NOMO-1 (cell line): ENCODE results near the gene EIF1.
A peak's percentile ranks its signal among the peaks of the same experiment; 100 is the strongest.
"Not testable (repeated sequence)": the region's sequence is repeated elsewhere in the genome, so short reads cannot be mapped to it uniquely, and the experiment has no call there.

Source experiments
- DNase-seq, 2 experiments: peaks; one replicate each; lab custom pipeline; 2025; ENCODE audit not compliant: unreplicated experiment in 2 of 2; lab: John Stamatoyannopoulos, UW

The EIF1 gene

DNA sequence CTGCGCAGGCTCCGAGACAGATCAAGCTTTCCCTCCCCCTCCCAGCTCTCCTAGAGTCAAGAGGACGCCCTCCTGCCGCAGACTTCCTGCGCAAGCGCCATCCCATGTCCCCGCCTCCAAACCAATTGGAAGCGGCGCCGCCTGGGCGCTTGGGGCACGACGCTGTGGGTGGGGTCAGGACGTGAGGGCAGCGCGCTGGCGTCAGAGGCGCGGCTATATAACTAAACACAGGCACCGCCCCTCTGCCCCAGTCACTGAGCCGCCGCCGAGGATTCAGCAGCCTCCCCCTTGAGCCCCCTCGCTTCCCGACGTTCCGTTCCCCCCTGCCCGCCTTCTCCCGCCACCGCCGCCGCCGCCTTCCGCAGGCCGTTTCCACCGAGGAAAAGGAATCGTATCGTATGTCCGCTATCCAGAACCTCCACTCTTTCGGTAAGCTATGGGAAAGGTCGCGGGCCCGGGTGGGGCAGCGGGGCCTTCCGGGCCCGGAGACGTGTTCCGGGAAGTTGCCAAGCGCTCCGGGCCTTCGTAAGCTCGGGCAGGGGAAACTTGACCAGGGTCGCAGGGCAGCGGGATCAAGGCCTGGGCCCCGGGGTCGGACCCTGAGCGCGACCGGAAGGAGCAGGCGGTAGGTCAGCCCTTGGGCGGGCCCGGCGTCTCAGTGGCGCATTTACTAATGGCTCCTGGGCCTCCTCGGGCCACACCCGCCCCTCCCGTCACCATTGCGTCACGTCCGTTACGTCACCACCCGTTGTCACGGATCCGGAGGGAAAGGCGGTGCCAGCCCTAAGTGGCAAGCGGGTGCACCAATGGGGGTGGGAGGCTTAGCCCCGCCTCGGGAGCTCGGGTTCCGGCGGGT is at the start of gene EIF1:
EIF1 (plus strand) TSS at position 245 of the 856 bp plus-strand sequence; CDS start at position 399, 154 bp downstream.
- peak; percentile 99 for DNase-seq

DNA sequence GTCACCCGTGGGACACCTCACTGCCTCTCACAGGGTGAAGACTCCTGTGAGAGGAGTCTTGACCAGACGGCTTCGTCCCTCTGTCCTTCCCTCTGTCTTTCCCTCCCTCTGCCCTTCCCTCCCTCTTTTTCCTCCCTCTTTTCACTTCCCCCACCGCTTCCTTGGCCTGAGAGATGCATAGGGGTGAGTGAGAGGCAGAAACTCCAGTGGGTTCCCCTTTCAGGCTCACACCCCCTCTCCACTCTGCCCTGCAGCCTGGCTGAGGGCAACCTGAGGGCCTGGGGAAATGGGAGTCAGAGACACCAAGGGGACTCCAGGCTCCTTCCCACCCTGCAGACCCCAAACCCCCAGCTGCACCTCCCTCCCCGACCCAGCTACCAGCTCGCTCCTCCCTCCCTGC is 49.7 kb upstream of the EIF1 start:
- no peak for DNase-seq

DNA sequence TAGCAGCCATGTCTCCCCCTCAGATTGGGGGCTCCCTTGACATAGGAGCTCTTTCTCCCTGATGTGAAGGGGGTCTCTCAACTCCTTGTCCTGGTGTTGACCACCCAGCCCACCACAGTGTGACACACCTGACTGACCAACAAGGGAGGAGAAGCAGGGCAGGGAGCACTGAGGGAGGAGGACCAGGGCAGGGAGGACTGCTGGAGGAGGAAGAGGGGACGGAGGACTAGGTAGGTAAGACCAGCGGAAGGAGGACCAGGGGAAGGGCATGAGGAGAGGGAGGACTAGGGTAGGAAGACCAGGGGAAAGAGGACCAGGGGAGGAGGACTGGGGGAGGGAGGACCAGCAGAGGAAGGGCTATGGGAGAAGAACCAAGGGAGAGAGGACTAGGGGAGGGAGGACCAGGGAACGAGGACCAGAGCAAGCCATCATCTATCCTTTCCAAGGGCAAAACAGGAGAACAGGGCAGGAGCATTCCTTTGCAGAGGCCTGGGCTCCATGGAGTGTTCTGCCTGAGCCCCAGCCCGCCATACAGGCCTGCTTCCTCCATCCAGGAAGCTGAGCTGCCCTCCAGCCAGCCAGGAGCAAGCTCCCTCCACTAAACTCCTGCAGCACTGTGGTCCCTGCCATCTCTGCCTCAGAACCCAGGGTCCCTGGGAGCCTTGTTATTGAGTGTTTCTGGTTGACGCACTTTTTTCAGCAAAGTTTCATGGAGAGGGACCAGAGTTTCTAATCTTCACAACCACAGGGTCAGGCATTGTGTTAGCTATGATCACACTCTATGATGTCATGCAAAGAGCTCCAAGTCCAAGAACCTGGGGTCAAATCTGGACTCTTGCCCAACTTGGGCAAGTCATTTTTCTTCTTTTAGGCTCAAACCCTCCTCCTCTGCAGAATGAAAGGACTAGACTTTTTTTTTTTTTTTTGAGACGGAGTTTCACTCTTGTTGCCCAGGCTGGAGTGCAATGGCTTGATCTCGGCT is 48.9 kb upstream of the EIF1 start:
- no peak for DNase-seq

DNA sequence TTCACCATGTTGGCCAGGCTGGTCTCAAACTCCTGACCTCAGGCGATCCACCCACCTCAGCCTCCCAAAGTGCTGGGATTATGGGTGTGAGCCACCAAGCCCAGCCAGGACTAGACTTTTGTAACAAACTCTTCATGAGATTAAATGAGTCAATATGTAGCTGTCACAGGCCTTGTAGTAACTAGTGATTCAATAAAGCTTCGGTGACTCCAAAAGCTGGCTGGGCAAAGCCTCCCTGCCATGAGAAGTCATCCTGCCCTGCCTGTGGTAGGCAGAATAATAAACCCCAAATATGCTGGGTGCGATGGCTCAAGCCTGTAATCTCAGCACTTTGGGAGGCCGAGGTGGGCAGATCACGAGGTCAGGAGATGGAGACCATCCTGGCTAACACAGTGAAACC is 48.1 kb upstream of the EIF1 start:
- DNase-seq = not testable (repeated sequence)

DNA sequence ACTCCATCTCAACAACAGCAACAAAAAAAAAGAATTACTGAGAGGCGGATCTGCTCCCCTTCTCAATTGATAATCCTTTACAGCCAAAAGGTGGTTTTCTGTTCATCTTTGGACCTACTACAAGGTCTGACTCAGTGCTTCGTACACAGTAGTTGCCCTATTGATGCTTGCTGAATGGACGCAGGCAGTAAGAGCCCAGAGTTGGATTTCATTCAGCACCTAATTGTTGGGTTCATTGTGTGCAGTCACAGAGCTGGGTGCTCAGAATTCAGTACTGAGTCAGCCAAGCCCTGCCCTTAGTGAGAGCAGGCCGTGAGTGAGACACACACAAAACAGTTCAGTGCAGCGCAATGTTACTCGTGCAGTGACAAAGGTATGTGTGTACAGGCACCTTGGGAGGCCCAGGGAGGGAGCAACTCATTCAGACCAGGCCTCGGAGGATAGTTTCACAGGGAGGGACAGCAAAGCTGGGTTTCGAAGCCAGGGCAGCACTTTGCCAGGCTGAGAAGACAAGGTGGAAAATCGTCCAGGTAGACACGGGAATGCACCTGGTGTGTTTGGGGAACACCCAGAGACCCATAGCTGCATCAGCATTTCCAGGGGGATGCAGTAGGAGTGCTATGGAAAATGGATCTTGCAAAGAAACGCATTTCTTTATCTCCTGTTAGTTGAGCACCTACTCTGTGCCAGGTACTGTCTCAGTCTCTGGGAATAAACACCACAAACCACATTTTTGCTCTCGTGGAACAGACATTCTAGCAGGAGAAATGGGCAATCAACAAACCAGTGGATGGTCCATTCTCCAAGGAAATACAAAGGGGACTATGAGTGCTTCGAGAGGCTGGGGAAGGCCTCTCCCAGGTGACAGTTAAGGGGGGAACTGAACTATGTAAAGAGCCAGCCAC is 46.2 kb upstream of the EIF1 start:
- no peak for DNase-seq

DNA sequence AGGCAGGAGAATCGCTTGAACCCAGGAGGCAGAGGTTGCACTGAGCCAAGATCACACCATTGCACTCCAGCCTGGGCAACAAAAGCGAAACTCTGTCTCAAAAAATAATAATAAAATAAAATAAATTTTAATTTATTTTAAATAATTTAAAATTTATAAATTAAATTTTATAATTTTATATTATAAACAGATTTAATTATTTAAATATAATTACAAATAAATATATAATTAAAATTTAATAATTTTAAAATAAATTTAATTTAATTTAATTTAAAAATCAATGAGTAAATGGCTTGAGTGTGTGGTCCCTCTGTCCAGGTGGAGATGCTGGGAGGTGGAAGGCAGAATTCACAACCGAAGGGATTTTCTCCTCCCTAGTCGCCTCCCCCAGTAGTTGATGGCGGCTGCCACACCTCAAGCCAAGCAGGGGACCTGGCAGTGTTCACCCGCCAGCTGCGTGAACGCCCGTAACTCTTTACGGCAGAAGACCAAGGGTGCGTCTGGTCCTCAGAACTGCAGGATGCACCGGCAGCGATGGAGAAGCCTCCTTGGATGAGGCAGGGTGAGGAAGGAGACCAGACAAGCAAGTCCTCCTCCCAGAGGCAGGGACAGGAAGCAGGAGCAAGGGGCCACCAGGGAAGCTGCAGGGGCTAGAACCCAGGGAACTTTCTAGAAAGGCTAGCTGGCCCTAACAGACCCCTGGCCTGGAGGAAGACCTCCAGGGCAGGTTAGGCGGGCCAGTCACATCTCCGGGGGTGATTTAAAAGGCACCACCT is 41.5 kb upstream of the EIF1 start:
- no peak for DNase-seq

DNA sequence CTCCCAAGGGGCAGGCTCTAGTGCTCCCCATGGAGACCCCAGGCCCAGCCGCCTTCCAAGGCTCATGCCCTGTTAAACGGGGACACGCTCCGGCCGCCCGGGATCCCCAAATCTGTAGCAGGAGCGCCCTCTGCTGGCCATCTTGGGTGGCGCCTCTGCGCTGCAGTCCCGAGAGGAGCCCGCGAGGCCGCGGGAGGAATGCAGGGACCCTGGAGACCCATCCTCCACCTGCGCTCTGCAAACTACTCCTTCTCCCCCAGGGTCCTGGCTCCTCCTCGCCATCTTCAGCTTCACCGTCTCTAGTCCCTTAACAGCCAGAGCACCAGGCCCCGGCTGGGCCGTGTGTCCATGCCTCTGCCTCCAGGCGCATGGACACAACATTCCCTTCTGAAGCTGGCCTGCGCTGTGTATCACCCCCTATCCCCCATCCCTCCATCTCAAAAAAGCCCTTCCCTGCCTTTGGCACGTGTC is 40.7 kb upstream of the EIF1 start:
- peak; percentile 54 to 55 for DNase-seq

DNA sequence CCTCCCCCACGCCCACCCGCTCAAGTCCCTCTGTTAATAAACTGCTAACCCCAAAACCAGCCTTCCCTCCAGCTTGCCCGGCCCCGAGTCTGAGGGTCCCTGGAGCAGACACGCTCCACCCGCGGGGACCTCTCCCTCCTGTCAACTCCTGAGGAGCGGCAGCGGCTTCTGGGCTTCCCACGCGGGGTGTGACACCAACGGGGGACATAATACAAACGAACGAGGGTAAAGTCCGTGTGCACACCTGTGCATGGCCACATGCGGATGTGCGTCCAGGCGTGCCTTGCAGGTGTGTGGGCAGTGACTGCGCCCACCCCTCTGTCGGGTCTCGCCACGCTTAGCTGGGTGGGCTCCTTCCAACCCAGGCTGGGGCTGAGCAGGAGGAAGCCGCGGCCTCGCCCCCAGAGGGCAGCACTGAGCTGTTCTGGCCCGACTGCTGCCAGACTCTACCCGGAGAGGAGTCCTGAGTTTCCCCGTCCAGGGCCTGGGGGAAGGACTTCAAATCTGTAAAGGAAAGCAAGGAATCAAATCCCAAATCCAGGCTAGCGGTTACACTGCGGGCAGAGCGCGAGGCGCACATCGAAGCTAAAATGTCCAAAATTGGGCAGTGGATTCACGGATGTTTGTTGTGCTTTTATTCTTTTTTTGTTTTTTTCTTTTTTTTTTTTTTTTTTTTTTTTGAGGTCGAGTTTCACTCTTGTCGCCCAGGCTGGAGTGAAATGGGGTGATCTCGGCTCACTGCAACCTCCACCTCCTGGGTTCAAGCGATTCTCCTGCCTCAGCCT is 40.1 kb upstream of the EIF1 start:
- DNase-seq = peak; percentile 66

DNA sequence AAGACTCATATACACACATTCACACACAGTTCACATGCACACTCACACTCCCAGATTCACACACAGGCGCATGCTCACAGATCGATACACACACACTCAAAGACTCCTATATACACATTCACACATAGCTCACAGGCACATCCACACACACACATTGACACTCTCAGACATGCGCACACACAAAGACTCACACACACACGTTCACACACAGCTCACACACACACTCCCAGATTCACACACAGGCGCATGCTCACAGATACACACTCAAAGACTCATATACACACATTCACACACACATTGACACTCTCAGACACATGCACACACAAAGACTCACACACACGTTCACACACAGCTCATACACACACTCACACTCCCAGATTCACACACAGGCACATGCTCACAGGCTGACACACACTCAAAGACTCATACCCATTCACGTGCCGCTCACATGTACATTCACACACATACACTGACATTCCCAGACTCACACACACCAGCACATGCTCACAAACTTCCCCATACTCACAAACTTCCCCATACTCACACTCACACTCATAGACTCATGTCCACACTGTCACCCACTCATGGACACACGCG is 38.7 kb upstream of the EIF1 start:
- no peak for DNase-seq

DNA sequence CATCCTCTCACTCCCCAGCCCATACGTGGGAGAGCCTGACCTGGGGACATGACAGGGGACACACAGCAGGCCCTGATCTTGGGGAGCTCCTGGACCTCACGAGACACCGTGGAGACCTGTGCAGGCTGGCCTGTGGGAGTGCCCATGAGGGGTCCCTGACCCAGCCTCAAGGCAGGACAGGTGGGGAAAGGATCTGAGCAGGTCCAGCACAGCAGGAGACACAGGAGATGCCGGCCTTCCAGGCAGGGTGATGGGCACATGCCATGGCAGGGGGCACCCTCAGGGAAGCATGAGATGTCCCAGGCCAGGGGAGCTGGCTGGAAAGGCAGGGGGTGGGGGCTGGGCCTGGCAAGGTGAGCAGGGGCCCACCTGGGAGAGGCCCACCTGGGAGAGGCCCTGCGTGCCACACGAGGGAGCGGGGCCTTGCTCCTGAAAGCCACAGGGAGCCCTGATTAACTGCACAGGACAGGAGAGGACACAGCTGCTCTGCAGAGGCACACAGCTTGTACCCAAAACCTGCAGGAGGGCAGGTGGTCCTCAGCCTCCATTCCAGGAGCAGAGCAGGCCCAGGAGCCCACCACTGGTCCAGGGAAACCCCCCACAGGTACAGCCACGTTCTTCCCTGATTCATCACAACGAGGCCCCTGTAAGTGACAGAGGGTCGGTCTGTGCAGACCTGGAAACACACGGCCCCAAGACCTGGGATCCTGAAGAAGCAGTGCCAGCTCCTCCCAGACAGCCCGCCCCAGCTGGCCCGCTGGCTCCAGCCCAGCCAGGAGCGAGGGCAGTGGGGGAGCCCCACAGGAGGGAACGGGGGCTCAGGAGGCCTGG is 37.7 kb upstream of the EIF1 start:
- DNase-seq = no peak

DNA sequence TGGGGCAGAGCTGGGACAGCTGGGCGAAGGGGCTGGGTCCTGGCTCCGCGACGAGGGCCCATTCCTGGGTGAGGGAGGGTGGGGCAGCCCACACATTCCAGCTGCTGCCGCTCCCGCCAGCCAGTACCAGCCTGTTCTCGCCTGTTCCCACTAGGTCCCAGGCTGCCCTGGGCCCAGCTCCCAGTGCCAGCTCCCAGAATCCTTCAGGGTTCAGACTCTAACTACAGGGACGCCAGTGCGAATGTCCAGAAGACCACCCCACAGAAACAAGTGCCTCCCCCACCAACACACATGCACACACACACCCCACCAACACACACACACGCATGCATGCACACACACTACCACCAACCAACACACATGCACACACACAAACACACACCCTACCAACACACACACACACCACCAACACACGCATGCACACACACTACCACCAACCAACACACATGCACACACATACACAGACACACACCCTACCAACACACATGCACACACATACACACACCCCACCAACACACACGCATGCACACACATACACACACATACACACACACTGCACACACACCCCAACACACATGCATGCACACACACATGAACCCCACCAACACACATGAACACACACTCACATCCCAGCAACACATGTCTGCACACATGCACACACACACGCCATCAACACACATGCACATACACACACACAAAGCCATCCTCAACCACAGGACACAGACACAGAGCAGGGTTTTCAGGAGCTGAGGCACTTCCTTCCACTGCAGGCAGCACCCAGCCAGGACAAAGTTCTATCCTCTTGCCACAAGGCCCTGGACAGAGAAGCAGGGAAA is 36.8 kb upstream of the EIF1 start:
- DNase-seq = no peak

DNA sequence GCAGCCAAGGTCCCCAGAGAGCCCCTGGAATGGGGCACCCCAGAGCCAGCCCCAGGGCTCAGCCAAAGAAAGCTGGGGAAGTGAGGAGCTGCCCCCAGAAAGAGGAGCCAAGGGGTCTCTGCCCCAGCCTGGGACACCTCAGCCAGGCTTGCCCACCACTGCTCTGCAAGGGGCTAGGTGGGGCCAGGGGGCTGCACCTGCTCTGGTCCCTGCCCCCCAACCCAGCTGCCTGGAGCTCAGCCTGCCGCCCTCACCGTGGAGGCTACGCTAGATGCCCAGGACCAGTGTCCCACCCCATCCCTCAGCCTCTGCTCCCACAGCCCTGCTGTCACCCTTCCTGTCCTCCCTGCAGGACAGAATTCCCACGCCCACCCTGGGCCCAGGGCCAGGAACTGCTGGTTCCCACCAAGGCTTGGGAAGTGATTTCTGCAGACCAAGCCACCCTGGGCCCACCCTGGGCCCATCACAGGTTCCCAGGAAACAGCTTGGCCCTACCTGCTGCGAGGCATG is 36.2 kb upstream of the EIF1 start:
- DNase-seq = no peak

DNA sequence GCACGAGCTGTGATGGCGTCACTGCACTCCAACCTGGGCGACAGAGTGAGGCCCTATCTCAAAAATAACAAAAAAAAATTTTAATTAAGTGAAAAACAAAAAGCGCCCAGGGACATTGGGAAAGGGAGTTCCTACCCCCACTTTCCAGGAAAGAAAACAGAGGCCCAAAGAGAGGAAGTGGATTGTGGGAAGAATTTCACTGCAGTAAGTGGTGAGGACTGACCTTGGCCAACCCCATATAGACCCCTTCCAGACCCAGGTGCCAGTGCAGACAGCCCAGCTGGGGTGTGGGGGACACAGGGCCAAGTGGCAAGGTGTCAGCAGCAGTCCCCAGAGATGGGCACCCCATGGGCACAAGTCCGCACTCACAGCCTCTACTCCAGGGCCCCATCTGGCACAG is 35.3 kb upstream of the EIF1 start:
- no peak for DNase-seq

DNA sequence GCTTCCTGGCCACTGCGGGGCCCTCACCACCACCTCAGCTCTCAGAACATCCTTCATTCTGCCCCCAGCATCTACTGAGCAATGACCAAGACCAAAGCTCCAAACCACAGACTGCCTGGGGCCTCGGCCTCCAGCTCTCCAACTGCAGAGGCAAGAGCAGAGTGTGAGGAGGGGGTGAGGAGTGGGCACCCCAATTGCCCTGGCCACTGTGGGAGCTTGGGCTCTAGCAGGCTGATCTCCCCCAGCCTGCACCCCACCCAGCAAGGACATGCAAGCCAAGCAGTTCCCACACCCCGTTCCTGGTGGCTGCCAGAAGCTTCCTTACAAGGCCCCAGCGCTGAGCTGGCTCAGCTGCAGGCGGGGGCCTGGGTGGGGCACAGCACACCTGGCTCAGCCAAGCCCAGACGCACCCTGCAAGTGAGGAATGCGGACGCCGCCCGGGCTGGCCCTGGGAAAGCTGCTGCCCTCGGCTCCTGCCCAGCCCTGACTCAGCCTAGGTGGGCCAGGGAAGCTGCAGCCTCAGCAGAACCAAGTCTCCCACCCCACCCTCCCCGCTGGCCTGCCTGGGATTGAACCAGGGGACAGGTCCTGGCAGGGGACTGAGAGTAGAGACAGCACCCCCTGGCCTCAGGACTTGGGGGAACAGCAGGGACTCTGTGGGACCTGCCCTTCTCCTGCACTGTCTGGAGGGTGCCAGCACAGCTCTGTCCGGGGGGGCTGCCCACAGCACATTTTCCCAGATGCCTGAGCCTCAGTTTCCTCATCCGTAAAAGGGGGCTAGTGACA is 34.6 kb upstream of the EIF1 start:
- DNase-seq = no peak

DNA sequence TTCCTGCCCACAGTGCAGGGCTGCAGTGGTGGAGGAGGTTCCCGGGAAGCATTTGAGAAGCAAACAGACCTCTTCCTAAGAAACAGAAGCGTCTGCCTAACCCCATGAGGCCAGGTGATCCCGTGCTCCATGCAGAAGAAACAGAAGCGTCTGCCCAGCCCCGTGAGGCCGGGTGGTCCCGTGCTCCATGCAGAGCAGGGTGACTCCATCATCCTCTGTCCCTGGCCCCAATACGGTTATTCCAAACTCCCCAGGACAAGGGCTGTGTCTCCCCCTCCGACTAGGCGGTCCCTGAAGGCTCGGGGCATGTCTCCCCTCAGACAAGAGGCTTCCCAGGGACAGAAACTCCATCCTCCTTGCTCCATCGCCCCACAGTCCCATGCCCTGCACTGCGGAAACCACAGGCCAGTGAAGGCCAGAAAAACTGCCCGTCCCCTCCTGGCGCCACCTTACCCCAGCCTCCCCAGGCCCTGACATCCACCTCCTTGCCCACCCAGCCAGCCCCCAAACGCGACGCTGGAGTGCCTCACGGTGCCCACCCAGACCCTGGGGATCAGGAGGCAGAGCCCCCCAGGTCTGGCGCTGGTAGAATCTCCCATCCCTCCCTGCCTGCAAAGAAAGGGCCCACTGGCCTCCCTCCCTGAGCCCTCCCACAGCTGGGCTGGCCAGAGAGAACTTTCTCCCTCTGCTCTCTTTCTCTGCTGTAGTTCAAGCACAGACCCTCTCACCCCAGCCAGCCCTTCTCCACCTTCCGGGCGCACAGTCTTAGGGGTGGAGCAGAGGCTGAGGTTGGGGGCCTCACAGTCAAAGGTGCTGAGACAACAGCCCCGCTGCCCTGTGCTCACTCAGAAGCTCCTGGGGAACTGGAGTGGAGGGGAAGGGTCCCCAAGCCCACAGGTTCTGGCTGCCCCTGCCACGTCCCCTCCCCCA is 33.7 kb upstream of the EIF1 start:
- DNase-seq = no peak
